ENCODE measurements around the gene ADPRHL1. TPM values are rescaled to one million over a fixed set of nuclear protein-coding genes. Genes with fewer than 3 reads are reported as not detected.
"Not testable (repeated sequence)": the region's sequence is repeated elsewhere in the genome, so short reads cannot be mapped to it uniquely, and the experiment has no call there.

Gene ADPRHL1
- total and polyA plus RNA-seq, 10 donors: 0.52 to 4.3 (median 1.5) TPM

- Histone ChIP-seq H3K9me3 (peaks cover 0 to 16% (median 13%) of the 10 kb centered on the region in 8 donors), H3K36me3 (no peaks in the 10 kb centered on the region), H3K4me3 (peak overlapping the region in 6 of 8 donors; percentile 49 to 89 (median 56)), H3K27ac (peak overlapping the region in 4 of 8 donors; percentile 13 to 82 (median 74)), H3K4me1 (peaks cover 5 to 21% (median 16%) of the 10 kb centered on the region in 6 donors), H3K27me3 (replicated peaks in 1 of 7) (no peaks in the 10 kb centered on the region)
- intact Hi-C loops (cut with DNase I; ENCODE audit: low total_unique reads): loop anchor here (5.0 kb wide), 1 partner anchor 451 kb away; no protein-coding TSS in a partner anchor
- no peak for TF ChIP-seq CTCF (IDR thresholded peaks at IDR 0.05 in 8 of 11, conservative IDR thresholded peaks at IDR 0.05 in 3 of 11)
- TF ChIP-seq POLR2AphosphoS5 (IDR thresholded peaks at IDR 0.05): no peak
- no peak for TF ChIP-seq POLR2A (IDR thresholded peaks at IDR 0.05)
- WGBS, 5 donors: 60 to 88% (median 78%) methylated on average over 12 to 13 of the region's 13 CpGs
- DNase-seq: no peak
Observed at GRCh38 chr13:113393226-113393562, 60.1 kb downstream of the ADPRHL1 start.

DNA sequence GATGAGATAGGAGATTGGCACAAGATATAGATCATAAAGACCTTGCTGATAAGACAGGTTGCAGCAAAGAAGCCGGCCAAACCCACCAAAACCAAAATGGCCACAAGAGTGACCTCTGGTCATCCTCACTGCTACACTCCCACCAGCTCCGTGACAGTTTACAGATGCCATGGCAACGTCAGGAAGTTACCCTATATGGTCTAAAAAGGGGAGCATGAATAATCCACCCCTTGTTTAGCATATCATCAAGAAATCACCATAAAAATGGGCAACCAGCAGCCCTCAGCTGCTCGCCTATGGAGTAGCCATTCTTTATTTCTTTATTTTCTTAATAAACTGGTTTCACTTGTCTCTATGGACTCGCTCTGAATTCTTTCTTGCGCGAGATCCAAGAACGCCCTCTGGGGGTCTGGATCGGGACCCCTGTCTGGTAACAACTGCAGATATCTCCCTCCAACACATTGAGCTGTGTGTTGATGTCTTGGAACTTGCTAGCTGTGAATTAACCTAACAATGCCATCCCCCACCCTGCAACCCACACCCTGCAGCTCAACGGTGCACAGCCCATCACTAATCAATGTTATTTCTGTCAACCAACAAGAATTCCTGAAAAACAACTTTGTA lies 62.3 kb downstream of the ADPRHL1 start:
- WGBS, 5 donors: 55 to 81% (median 74%) methylated on average over 10 of the region's 10 CpGs
- intact Hi-C loops (cut with DNase I; ENCODE audit: low total_unique reads): loop anchor here (5.0 kb wide), 1 partner anchor 449 kb away; no protein-coding TSS in a partner anchor

GRCh38 chr13:113389586-113389985 lies 63.7 kb downstream of the ADPRHL1 start:
- WGBS, 5 donors: 88 to 98% (median 96%) methylated on average over 8 of the region's 8 CpGs
- H3K36me3 ChIP-seq; DNase-seq; intact Hi-C loops (cut with DNase I; ENCODE audit: low total_unique reads); H3K4me3 ChIP-seq; H3K27ac ChIP-seq; H3K27me3 ChIP-seq (replicated peaks in 1 of 7): not testable (repeated sequence)
- peaks cover 0 to 36% (median 20%) of the 10 kb centered on the region in 8 donors for H3K9me3 ChIP-seq
- H3K4me1 ChIP-seq: peaks cover 5 to 17% (median 14%) of the 10 kb centered on the region in 6 donors

More for the DNA sequence above, 62.3 kb downstream of the ADPRHL1 start:
- Histone ChIP-seq H3K4me1 (peaks cover 5 to 21% (median 16%) of the 10 kb centered on the region in 6 donors), H3K27me3 (replicated peaks in 1 of 7) (no peaks in the 10 kb centered on the region), H3K9me3 (peaks cover 0 to 25% (median 17%) of the 10 kb centered on the region in 8 donors), H3K36me3 (no peaks in the 10 kb centered on the region), H3K27ac (no peak overlapping the region), H3K4me3 (no peak overlapping the region)
- no peak for TF ChIP-seq CTCF (IDR thresholded peaks at IDR 0.05 in 8 of 11, conservative IDR thresholded peaks at IDR 0.05 in 3 of 11)
- TF ChIP-seq POLR2A (IDR thresholded peaks at IDR 0.05): no peak
- TF ChIP-seq POLR2AphosphoS5 (IDR thresholded peaks at IDR 0.05): no peak
- no peak for DNase-seq

DNA sequence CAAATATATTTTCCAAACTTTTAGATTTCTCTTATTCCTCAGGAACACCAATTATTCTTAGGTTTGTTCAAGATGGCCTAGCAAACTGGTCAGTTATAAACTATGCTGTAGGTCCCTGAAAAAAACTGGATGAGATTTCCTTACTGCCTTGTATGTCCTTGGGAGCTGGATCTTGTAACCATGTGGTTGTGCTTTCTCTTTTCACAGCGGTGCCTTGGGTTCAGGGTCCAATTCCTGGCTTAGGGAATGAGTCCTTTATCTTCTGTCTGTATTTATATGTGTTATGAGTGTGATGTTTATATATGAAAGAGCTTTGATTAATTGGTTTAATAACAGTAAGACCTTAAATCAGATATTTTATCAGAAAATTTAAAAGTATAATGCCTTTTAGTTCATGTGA lies 65.9 kb downstream of the ADPRHL1 start:
- Histone ChIP-seq H3K27ac (no peak overlapping the region), H3K9me3 (peaks cover 0 to 55% (median 37%) of the 10 kb centered on the region in 8 donors), H3K36me3 (no peaks in the 10 kb centered on the region), H3K4me3 (no peak overlapping the region), H3K27me3 (replicated peaks in 1 of 7) (no peaks in the 10 kb centered on the region), H3K4me1 (no peaks in the 10 kb centered on the region)
- intact Hi-C loops (cut with DNase I; ENCODE audit: low total_unique reads): no loop called here
- TF ChIP-seq CTCF (IDR thresholded peaks at IDR 0.05 in 8 of 11, conservative IDR thresholded peaks at IDR 0.05 in 3 of 11) (no peak), POLR2A (IDR thresholded peaks at IDR 0.05) (no peak), POLR2AphosphoS5 (IDR thresholded peaks at IDR 0.05) (no peak)
- no peak for DNase-seq
- WGBS, 5 donors: 53 to 100% (median 97%) methylated on average over 1 of the region's 1 CpG

All from spleen (tissue), 11 donors.